HCT116 (cell line): ENCODE results near the gene RGS2. TPM values are rescaled to one million over a fixed set of nuclear protein-coding genes. Genes with fewer than 3 reads are reported as not detected.

Experiments used
- ATAC-seq: fragments of 200-7000 bp; cut with Tn5 transposase; 2 replicates; pipeline ENCODE4 v1.9.1; 2020; ENCODE audit warnings: mild to moderate bottlenecking, moderate library complexity
- BruUV-seq: library from RNA; stranded (reverse); fragments of 400-500 nt; replicated peaks from 2 replicates; lab custom pipeline; 2021; lab: Mats Ljungman, UMichigan
- CTCF ChIA-PET: fragments of 300-600 bp; sonication (Branson Sonifier 250); formaldehyde crosslinking; loops from one replicate; lab custom pipeline; 2021; ENCODE audit warnings: antibody characterized with exemption; lab: Charles Lee
- POLR2A ChIA-PET: fragments of 300-600, 350-600 bp; sonication (Branson Sonifier 250); formaldehyde crosslinking; loops from one replicate; lab custom pipeline; 2021; ENCODE audit warnings: antibody characterized with exemption; lab: Charles Lee
- RAD21 ChIA-PET, 2 experiments: fragments of 300-600 bp; sonication (Branson Sonifier 250); formaldehyde crosslinking; loops; one replicate each; lab custom pipeline; 2023; ENCODE audit warnings: low total read pairs in 2 of 2; ENCODE audit not compliant: uncharacterized antibody in 2 of 2, unreplicated experiment in 2 of 2, low non-redundant PET in 1 of 2; lab: Charles Lee
- DNase-seq: peaks from one replicate; pipeline ENCODE4 v3.0.0-alpha.2; 2010; ENCODE audit warnings: low read depth, low spot score
- H2AFZ ChIP-seq: fragments of 200-600 bp; shearing (Covaris generic), sonication (generic); 2 replicates; pipeline ENCODE4 v1.6.1; 2017; ENCODE audit warnings: low read depth, mixed run types, mixed read lengths, antibody characterized with exemption, low read length; ENCODE audit not compliant: poor library complexity, severe bottlenecking
- H3K27ac ChIP-seq: 2 replicates; pipeline ENCODE4 v1.5.1; 2012; ENCODE audit warnings: low read depth, low read length
- H3K27me3 ChIP-seq: fragments of 200-600 bp; sonication (generic); 2 replicates; pipeline ENCODE4 v1.6.1; 2016; ENCODE audit warnings: mixed run types, low read length, mixed read lengths; ENCODE audit not compliant: insufficient read depth
- H3K36me3 ChIP-seq, 2 experiments: fragments of 200-500 bp in 1 of 2; fragments of 200-600 bp in 1 of 2; sonication (Bioruptor generic) in 1 of 2; sonication (generic) in 1 of 2; 2 replicates each; pipeline versions ENCODE4 v1.5.1 to v1.6.1; 2014 to 2016; ENCODE audit warnings: low read length in 2 of 2, inconsistent platforms in 1 of 2, mixed read lengths in 1 of 2, mixed run types in 1 of 2; ENCODE audit not compliant: insufficient read depth in 2 of 2, control insufficient read depth in 1 of 2
- H3K4me1 ChIP-seq, 2 experiments: fragments of 200-600 bp in 1 of 2; sonication (generic) in 1 of 2; 2 replicates each; pipeline versions ENCODE4 v1.5.1 to v1.6.1; 2012 to 2017; ENCODE audit warnings: low read length in 2 of 2, inconsistent platforms in 1 of 2, mild to moderate bottlenecking in 1 of 2, mixed read lengths in 1 of 2, mixed run types in 1 of 2, moderate library complexity in 1 of 2; ENCODE audit not compliant: insufficient read depth in 2 of 2, control insufficient read depth in 1 of 2
- H3K4me2 ChIP-seq: fragments of 200-600 bp; sonication (generic); 2 replicates; pipeline ENCODE4 v1.6.1; 2017; ENCODE audit warnings: mixed run types, low read length, mixed read lengths
- H3K4me3 ChIP-seq, 2 experiments: fragments of 200-600 bp in 1 of 2; sonication (generic) in 1 of 2; replicated peaks in 1 of 2; 2 replicates each; pipeline ENCODE4 v1.5.1; 2011 to 2016; ENCODE audit warnings: low read length in 2 of 2, control low read depth in 1 of 2, low read depth in 1 of 2, mild to moderate bottlenecking in 1 of 2, mixed read lengths in 1 of 2, mixed run types in 1 of 2
- H3K79me2 ChIP-seq: fragments of 200-600 bp; sonication (generic); 2 replicates; pipeline ENCODE4 v1.6.1; 2017; ENCODE audit warnings: mild to moderate bottlenecking, mixed run types, low read length, moderate library complexity, mixed read lengths; ENCODE audit not compliant: insufficient read depth
- H3K9ac ChIP-seq: fragments of 200-600 bp; sonication (generic); 2 replicates; pipeline ENCODE4 v1.6.1; 2016; ENCODE audit warnings: low read length, mixed read lengths
- H3K9me2 ChIP-seq: fragments of 200-600 bp; sonication (generic), shearing (Covaris generic); 2 replicates; pipeline ENCODE4 v1.6.1; 2017; ENCODE audit warnings: mixed run types, mild to moderate bottlenecking, moderate library complexity; ENCODE audit not compliant: insufficient read depth
- H3K9me3 ChIP-seq, 2 experiments: fragments of 200-500 bp in 1 of 2; fragments of 200-600 bp in 1 of 2; sonication (Bioruptor generic) in 1 of 2; sonication (generic) in 1 of 2; 2 replicates each; pipeline ENCODE4 v1.6.1; 2014 to 2017; ENCODE audit warnings: low read length in 2 of 2, mixed read lengths in 2 of 2, inconsistent platforms in 1 of 2, low read depth in 1 of 2, mild to moderate bottlenecking in 1 of 2, mixed run types in 1 of 2, moderate library complexity in 1 of 2; ENCODE audit not compliant: control insufficient read depth in 1 of 2, insufficient read depth in 1 of 2
- H4K20me1 ChIP-seq: fragments of 200-600 bp; sonication (generic), shearing (Covaris generic); 2 replicates; pipeline ENCODE4 v1.6.1; 2017; ENCODE audit warnings: mixed run types, mild to moderate bottlenecking, moderate library complexity; ENCODE audit not compliant: insufficient read depth
- ATF3 ChIP-seq: IDR thresholded peaks from 2 replicates; pipeline ENCODE4 v1.6.1; 2012
- EGR1 ChIP-seq: IDR thresholded peaks from 2 replicates; pipeline ENCODE4 v1.6.1; 2012; ENCODE audit warnings: low read depth
- ELF1 ChIP-seq: IDR thresholded peaks from 2 replicates; pipeline ENCODE4 v1.6.1; 2012; ENCODE audit warnings: low read depth, borderline replicate concordance
- EZH2 ChIP-seq: fragments of 200-600 bp; sonication (generic); IDR thresholded peaks from 2 replicates; pipeline ENCODE4 v1.6.1; 2017; ENCODE audit warnings: antibody characterized with exemption, mixed run types
- EZH2phosphoT487 ChIP-seq: fragments of 200-600 bp; IDR thresholded peaks from 2 replicates; pipeline ENCODE4 v1.6.1; 2018; ENCODE audit warnings: antibody characterized with exemption, borderline replicate concordance
- JUND ChIP-seq: IDR thresholded peaks from 2 replicates; pipeline ENCODE4 v1.6.1; 2012
- MAX ChIP-seq: IDR thresholded peaks from 2 replicates; pipeline ENCODE4 v1.6.1; 2012
- POLR2A ChIP-seq: IDR thresholded peaks from 2 replicates; pipeline ENCODE4 v1.7.0; 2011; ENCODE audit warnings: borderline replicate concordance; ENCODE audit not compliant: insufficient read depth, insufficient read length; ENCODE audit errors: extremely low read depth
- RAD21 ChIP-seq: IDR thresholded peaks from 2 replicates; pipeline ENCODE4 v1.6.1; 2012; ENCODE audit warnings: low read depth, mild to moderate bottlenecking
- REST ChIP-seq: IDR thresholded peaks from 2 replicates; pipeline ENCODE4 v1.6.1; 2012; ENCODE audit warnings: low read depth
- SRF ChIP-seq: IDR thresholded peaks from 2 replicates; pipeline ENCODE4 v1.6.1; 2012; ENCODE audit warnings: low read depth
- YY1 ChIP-seq: IDR thresholded peaks from 2 replicates; pipeline ENCODE4 v1.6.1; 2011; ENCODE audit warnings: low read length, low read depth, moderate library complexity, mild to moderate bottlenecking; ENCODE audit not compliant: insufficient replicate concordance; ENCODE audit errors: extremely low read depth
- ZFX ChIP-seq: fragments of 450-650 bp; IDR thresholded peaks from 2 replicates; pipeline ENCODE4 v1.6.1; 2017
- ZNF274 ChIP-seq: fragments of 200-500 bp; sonication (Bioruptor generic); IDR thresholded peaks from 2 replicates; pipeline ENCODE4 v1.6.1; 2014; ENCODE audit warnings: mild to moderate bottlenecking, low read depth, low read length, inconsistent platforms
- intact Hi-C: fragments of 100-400 bp; cut with micrococcal nuclease; formaldehyde crosslinking; loops from 2 replicates; pipeline ENCODE4 v1.10.0; 2022
- total RNA-seq: library from RNA; stranded (reverse); gene quantifications from one replicate; pipeline ENCODE4 v1.2.1, GENCODE V29; 2021; ENCODE audit not compliant: unreplicated experiment
- TF ChIP-seq, protein P1 (sequence below), 3 experiments: fragments of 200-600 bp in 1 of 3; sonication (generic) in 1 of 3; IDR thresholded peaks in 2 of 3; conservative IDR thresholded peaks in 1 of 3; 2 replicates each; pipeline ENCODE4 v1.5.1; 2012 to 2017; ENCODE audit warnings: low read depth in 2 of 3, low read length in 2 of 3, antibody characterized with exemption in 1 of 3, borderline replicate concordance in 1 of 3, control low read depth in 1 of 3, mild to moderate bottlenecking in 1 of 3, mixed read lengths in 1 of 3, mixed run types in 1 of 3, moderate library complexity in 1 of 3; ENCODE audit not compliant: insufficient read depth in 1 of 3
- TF ChIP-seq, protein P2 (sequence below): IDR thresholded peaks from 2 replicates; pipeline ENCODE4 v1.6.1; 2011; ENCODE audit warnings: mild to moderate bottlenecking, low read length, moderate library complexity; ENCODE audit not compliant: insufficient replicate concordance; ENCODE audit errors: extremely low read depth

RGS2 gene
- total RNA-seq, 1 experiment from 2014 or later, result 21.1 TPM

DNA sequence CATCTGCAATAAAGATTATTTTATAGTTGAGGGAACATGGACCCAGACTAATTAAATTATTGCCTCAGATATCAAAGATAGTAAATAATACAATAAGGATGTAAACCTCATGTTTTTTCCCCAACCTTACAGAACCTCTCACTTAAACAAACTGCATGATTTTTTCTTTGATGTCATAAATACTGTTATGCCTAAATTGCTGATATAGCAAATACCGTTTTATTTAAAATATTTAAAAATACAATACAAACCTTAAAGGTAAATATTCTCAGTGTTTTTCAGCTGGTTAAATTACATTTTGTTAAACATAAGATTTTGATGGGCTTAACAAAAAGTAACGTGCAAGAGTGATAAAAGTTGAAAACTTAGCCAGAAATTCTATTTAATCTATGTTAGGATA is 24.4 kb upstream of the RGS2 start:
- RAD21 ChIA-PET, result no interaction called here
- no peak overlapping the region for H2AFZ ChIP-seq
- no peak overlapping the region for H3K9ac ChIP-seq
- H3K4me2 ChIP-seq, result no peak overlapping the region
- intact Hi-C loops, result no loop called here
- POLR2A ChIA-PET, result no interaction called here
- no peaks in the 10 kb centered on the region for H3K9me2 ChIP-seq
- H3K9me3 ChIP-seq, result no peaks in the 10 kb centered on the region
- no peaks in the 10 kb centered on the region for H3K27me3 ChIP-seq
- H3K4me1 ChIP-seq, result peaks cover 0 to 8% of the 10 kb centered on the region in 2 experiments; a peak in 1 of 4 replicates
- ATAC-seq, result no peak
- no peaks in the 10 kb centered on the region for H3K36me3 ChIP-seq
- TF ChIP-seq, protein P1, sequence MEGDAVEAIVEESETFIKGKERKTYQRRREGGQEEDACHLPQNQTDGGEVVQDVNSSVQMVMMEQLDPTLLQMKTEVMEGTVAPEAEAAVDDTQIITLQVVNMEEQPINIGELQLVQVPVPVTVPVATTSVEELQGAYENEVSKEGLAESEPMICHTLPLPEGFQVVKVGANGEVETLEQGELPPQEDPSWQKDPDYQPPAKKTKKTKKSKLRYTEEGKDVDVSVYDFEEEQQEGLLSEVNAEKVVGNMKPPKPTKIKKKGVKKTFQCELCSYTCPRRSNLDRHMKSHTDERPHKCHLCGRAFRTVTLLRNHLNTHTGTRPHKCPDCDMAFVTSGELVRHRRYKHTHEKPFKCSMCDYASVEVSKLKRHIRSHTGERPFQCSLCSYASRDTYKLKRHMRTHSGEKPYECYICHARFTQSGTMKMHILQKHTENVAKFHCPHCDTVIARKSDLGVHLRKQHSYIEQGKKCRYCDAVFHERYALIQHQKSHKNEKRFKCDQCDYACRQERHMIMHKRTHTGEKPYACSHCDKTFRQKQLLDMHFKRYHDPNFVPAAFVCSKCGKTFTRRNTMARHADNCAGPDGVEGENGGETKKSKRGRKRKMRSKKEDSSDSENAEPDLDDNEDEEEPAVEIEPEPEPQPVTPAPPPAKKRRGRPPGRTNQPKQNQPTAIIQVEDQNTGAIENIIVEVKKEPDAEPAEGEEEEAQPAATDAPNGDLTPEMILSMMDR (IDR thresholded peaks at IDR 0.05 in 2 of 3, conservative IDR thresholded peaks at IDR 0.05 in 1 of 3; ENCODE audit: borderline replicate concordance in 1 of 3, insufficient read depth in 1 of 3, low read depth in 2 of 3, low read length in 2 of 3), result no peak
- TF ChIP-seq JUND, result no peak
- TF ChIP-seq POLR2A, result no peak
- TF ChIP-seq ATF3, result no peak
- no peak for TF ChIP-seq REST
- TF ChIP-seq EZH2, result no peak
- no peak for TF ChIP-seq ZFX
- TF ChIP-seq SRF, result no peak
- TF ChIP-seq EGR1, result no peak
- no peak for TF ChIP-seq ELF1
- no peak for TF ChIP-seq RAD21
- no peak for TF ChIP-seq ZNF274
- TF ChIP-seq EZH2phosphoT487, result no peak
- TF ChIP-seq YY1, result no peak
- TF ChIP-seq, protein P2, sequence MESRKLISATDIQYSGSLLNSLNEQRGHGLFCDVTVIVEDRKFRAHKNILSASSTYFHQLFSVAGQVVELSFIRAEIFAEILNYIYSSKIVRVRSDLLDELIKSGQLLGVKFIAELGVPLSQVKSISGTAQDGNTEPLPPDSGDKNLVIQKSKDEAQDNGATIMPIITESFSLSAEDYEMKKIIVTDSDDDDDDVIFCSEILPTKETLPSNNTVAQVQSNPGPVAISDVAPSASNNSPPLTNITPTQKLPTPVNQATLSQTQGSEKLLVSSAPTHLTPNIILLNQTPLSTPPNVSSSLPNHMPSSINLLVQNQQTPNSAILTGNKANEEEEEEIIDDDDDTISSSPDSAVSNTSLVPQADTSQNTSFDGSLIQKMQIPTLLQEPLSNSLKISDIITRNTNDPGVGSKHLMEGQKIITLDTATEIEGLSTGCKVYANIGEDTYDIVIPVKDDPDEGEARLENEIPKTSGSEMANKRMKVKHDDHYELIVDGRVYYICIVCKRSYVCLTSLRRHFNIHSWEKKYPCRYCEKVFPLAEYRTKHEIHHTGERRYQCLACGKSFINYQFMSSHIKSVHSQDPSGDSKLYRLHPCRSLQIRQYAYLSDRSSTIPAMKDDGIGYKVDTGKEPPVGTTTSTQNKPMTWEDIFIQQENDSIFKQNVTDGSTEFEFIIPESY, result no peak
- TF ChIP-seq MAX, result no peak
- no peak for DNase-seq
- H3K27ac ChIP-seq, result no peak overlapping the region
- H4K20me1 ChIP-seq, result no peaks in the 10 kb centered on the region
- BruUV-seq, result no TSS peak
- H3K79me2 ChIP-seq, result no peaks in the 10 kb centered on the region
- CTCF ChIA-PET, result no interaction called here
- no peak overlapping the region for H3K4me3 ChIP-seq
